Measurements from ENCODE around the gene KCNJ8. TPM values are rescaled to one million over a fixed set of nuclear protein-coding genes. Genes with fewer than 3 reads are reported as not detected.

The KCNJ8 gene
- total RNA-seq, 1 donor from 2014 or later: not detected

DNA sequence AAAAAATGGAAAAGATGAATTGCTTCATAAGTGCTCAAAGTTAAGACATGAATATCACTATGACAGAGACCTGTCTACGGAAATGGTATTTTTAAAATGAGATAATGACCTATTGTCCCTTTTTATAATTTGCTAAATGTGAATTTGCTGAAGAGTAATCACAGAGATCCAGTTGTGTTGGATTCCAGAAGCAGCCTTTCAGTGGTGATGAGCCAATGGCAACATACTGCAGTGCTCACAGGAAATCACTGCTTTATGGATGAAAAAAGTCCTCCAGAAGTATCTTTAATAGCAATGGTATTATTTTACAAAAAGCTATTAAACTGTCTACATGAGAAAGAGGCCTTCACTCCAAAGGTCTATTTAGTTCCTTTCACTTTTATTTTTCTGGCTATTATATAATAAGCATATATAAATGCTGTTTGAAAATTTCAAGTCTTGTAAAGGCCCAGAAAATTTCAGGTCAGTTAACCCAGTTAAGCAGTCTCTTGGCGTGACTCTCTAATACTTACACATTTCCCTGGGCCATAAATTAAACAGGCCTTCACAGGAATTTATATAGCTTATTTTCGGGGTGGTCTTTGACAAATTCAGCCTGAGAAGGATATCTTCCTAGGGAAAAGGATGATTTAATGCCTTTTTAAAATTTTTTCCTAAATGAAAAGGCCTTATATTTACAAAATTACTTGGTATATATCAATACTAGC lies 55.4 kb downstream of the KCNJ8 start:
- intact Hi-C loops (cut with micrococcal nuclease): no loop called here

DNA sequence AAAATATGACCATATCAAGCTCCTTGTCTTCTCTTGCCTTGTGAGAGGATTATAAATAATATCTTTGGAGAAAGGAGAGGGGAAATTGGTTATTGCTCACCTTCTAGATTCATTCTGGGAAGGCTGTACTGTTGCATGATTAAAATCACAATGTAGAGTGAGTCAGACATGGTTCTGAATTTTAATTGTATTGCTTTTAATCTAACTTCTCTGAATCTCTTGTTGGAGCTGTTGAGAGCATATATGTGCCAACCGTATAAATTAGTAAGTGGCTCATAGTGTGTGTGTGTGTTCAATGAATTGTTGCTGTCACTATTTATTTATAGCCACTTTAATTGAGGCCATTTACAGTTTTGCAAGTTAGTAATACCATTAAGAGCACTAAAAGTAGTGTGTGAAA lies 56.1 kb downstream of the KCNJ8 start:
- intact Hi-C loops (cut with micrococcal nuclease): no loop called here

DNA sequence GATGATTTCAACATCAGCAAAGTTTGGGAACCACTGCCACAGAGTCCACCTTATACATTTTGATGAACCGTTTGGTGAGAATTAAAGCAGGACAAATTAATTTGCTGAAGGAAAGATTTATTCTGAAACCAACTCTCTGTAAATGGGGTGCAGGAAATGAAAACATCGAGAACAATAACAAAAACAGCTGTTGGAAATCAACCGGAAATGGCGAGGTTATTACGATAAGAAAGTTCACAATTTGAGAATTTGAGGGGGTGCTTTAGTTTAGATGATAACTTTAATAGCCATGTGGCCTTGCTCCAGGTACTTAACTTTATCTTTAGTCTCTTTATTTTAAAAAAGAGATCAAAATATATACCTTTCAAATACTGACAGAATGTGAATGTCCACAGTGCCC lies 56.7 kb downstream of the KCNJ8 start:
- intact Hi-C loops (cut with micrococcal nuclease): no loop called here

DNA sequence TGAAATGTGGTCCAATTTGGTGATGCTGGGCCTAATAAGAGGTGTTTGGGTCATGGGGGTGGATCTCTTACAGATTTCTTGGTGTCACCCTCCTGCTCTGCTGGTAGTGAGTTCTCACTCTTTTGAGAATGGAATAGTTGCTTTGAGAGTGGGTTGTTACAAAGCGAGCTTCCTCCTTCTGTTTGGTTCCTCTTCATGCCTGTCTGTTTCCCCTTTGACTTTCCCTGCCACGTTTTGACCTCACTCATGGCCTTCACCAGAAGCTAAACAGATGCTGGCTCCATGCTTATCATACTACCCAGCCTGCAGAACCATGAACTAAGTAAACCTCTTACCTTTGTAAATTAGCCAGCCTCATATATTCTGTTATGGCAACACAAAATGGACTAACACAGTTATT lies 59.1 kb downstream of the KCNJ8 start:
- intact Hi-C loops (cut with micrococcal nuclease): no loop called here

Other genes with a start within 250 kb of the KCNJ8 start
- 0.52 and 1.1 TPM in 2 replicates for gene SPX, start 248.4 kb downstream of the KCNJ8 start, total RNA-seq
- gene GYS2, start 169.9 kb downstream of the KCNJ8 start, total RNA-seq: 0.11 and 0.23 TPM in 2 replicates
- 1,291 and 1,307 TPM in 2 replicates for gene LDHB, start 116.9 kb downstream of the KCNJ8 start, total RNA-seq
- gene ABCC9, start 166.7 kb upstream of the KCNJ8 start, total RNA-seq: 0.02 TPM in 1 of 2 replicates, not detected in the other